GM20431 (cell line): ENCODE measurements around the gene RPL12.
"Not testable (repeated sequence)": the region's sequence is repeated elsewhere in the genome, so short reads cannot be mapped to it uniquely, and the experiment has no call there.

ENCODE experiments used
- in situ Hi-C: fragments of 300-500 bp; cut with MseI, MboI; formaldehyde crosslinking; loops from one replicate; pipeline ENCODE4 v1.15.0; 2020; ENCODE audit warnings: low sequenced_read_pairs; ENCODE audit not compliant: unreplicated experiment

Gene RPL12

GRCh38 chr9:127473501-127473900, 22.3 kb upstream of the RPL12 start:
- in situ Hi-C loops = no loop called here

GRCh38 chr9:127470662-127471061, 19.5 kb upstream of the RPL12 start:
- in situ Hi-C loops = no loop called here

GRCh38 chr9:127467621-127468020, 16.4 kb upstream of the RPL12 start:
- in situ Hi-C loops = no loop called here

DNA sequence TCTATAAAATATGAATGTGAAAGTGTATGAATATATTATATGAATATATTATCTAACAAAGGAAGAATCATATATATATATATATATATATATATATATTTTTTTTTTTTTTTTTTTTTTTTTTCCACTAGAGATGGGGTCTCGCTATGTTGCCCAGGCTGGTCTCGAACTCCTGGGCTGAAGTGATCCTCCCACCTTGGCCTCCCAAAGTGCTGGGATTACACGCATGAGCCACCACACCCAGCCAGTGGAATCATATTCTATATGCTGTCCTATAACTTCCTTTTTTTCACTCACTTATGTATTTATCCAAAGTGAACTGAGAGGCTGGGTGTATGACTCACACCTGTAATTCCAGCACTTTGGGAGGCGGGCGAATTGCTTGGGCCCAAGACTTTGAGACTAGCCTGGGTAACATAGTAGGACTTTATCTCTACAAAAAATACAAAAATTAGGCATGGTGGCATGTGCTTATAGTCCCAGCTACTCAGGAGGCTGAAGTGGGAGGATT, 15.3 kb upstream of the RPL12 start:
- in situ Hi-C loops = not testable (repeated sequence)

GRCh38 chr9:127463911-127464310, 12.7 kb upstream of the RPL12 start:
- in situ Hi-C loops = no loop called here

DNA sequence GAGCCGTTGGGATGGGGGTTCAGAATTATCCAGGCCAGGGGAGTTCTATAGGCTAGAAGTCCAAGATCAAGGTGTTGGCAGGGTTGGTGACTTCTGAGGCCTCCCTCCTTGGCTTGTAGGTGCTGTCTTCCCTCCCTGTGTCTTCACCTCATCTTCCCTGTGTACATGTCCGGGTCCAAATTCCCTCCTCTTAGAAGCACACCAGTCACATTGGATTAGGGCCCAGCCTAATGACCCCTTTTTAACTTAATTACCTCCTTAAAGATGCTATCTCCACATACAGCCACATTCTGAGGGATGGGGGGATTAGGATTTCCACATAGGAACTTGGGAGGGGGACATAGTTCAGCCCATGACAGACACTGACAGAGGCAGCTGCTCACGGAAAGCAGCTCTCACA, 12.2 kb upstream of the RPL12 start:
- in situ Hi-C loops = no loop called here

DNA sequence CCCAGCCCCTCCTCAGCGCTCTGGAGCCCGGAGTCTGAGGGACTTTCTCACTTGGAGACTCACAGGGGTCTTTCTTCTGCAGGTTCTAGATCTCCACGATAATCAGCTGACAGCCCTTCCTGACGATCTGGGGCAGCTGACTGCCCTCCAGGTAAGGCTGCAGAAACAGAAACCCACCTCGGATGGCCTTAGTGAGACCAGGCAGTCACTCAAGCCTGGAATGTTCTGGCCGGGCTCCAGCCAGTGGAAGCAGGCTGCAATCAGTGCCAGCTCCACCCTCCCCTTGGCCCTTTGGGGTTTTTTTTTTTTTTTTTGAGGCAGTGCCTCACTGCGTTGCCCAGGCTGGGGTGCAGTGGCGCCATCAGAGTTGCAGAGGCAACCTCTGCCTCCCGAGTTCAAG, 7.7 kb upstream of the RPL12 start:
- in situ Hi-C loops = no loop called here

DNA sequence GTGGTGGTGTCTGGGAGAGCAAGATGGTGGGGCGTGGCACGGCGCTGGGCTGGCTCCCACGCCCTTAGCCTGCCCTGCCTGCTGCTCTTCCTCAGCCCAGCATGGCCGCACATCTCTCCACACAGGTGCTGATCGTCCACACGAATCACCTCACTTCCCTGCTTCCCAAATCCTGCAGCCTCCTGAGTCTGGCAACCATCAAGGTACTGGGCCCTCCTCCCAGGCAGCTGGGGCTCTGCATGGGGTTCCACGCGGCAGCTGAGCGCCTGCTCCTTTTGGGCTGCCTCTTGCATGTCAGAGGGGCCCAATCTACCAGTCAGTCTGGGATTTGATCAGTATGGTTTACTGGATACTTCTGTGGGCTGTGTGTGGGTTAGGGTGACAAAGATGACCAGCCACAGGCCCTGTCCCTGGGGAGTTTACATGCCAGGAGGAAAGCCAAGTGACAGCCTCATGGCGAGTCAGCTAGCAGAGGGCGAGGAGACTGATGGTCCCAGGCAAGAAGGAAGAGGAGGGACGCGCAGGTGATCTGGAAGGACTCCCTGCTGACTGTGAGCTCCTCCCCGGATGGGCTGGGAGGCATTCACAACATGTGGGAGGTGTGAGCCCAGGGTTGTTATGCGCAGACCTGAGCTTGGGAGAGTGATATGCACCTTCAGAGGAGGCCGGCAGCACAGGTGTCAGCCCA, 6.1 kb upstream of the RPL12 start:
- in situ Hi-C loops = no loop called here

- in situ Hi-C loops = no loop called here
These were observed 4.3 kb upstream of the RPL12 start for GRCh38 chr9:127455324-127455992.

- in situ Hi-C loops = no loop called here
These were observed 1.5 kb upstream of the RPL12 start for GRCh38 chr9:127452691-127453090.

DNA sequence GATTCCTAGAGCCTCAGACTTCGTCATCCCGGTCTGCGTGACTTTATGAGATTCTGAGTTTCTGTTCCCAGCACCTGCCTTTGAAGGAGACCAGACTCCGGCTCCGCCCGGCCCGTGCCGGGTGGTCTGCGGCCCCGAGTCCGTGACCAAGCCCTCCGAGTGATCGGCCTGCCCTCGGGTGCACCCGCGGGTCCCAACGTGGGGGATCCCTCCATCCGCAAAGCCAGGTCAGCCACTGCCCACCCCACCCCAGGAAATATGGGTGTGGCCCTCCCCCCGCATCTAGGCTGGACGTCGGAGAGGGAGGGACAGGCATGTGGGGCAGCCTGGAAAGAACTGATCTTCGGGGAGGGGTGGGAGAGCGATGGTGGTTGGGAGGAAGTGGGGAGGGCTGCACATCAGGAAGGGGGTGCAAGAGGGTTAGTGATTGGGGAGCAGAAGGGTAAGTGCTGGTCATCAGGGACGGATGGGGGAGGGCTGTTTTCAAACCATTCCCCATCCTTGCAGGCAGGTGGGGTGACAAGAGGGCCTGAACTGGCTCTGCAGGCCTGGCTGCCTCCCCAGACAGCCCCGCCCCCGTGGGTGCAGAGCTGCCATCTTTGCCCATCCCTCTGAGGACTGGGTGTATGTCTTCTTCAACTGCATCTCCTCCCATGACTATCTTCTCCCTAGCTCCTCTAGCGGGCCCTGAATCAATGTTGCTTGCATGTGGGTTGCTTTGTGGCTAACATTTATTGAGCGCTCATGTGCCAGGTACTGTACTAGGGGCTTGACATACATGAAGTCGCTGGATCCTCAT, 851 bp upstream of the RPL12 start:
- in situ Hi-C loops = no loop called here

GRCh38 chr9:127451608-127451857, 327 bp upstream of the RPL12 start:
- in situ Hi-C loops = no loop called here

- in situ Hi-C loops = no loop called here
These were observed 904 bp downstream of the RPL12 start for GRCh38 chr9:127450243-127450760.

DNA sequence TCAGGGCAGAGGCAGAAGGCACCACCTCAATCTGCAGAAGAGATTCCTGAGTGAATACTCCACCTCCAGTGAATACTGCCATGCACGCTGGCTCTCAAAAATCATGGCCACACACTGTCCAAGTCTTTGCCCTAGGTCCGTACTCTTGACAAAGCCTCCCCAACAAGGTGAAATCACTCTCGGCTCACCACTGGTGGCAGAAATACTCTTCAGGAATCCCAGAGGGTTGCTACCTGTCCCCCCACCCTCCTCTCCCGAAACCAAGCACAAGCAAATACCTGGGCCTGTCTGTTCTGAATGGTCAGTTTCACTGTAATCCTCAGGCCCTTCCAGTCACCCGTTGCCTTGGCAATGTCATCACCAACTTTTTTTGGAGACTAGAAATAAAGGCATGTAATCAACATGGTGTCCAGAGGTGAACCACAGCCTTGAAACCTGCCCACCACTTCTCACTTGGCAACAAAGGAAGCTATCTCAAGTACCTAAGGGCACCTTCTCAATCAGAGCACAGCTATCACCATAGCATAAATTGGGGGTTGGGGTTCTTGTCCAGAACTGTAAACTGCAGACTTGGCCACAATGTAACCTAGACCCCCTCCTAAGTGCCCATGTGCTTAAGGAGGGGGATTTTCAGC, 1.8 kb downstream of the RPL12 start:
- in situ Hi-C loops = no loop called here

GRCh38 chr9:127448112-127448805, 2.9 kb downstream of the RPL12 start:
- in situ Hi-C loops = no loop called here

DNA sequence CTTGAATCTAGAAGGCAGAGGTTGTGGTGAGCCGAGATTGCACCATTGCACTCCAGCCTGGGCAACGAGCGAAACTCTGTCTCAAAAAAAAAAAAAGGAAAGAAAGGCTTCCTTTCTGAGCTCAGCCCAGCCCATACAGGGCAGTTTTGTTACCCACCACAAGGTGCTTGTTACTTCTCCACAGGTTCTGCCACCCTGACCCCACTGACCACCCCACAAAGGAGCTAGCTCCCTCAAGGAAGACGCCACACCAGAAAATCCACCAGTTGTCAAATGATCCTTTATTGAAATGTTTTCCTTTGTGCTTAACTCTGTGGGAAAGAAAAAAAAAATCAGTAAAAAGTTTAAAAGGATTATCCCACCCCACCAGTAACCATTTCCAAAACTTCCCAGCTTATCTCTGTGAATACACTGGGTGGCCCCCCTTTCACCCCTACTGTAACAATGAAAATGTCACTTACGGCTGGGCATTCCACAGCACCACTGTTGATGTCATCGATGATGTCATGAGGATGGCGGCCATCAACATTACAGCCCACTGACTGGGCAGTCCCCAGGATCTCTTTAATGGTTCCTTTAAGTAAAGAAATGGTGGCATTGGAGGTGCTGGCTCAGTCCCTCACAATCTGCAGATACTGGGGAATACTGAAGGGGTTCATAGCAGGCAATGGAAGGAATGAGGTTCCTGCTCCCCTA, 3.6 kb downstream of the RPL12 start:
- in situ Hi-C loops = no loop called here

DNA sequence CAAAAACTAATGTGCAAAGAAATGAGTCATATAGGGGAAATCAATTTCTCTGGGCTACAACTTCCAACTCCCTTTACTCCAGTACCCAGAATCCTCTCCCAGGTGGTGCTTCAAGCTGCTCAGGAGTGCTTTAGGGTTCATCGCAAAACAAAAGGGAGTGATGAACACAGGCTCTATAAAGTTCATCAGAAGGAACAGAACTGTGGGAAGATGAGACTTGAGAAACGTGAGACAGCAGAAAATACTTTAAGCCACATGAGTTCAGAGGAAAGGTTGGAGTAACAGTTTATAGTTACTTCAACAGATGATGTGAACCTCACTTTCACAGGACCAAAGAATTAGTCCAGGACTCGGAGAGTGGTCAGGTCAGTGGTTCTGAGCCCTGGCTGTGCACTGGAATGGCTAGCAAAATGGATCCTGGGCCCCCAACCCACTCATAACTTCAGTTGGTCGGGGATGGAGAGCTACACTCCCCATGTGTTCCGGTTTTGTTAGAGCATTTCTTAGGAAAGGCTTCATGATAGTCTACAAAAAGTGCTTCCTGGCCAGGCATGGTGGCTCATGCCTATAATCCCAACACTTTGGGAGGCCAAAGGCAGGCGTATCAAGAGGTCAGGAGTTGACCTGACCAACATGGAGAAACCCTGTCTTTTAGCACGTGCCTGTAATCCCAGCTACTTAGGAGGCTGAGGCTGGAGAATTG, 4.3 kb downstream of the RPL12 start:
- in situ Hi-C loops = no loop called here

- in situ Hi-C loops = no loop called here
These were observed 5.1 kb downstream of the RPL12 start for GRCh38 chr9:127445851-127446712.
